Stimulated activated memory B cell treated with anti-CD40 and anti-IgM and Interleukin-4, amounts not matched to agents 10 μg/mL and 1 μg/mL and 100 μg/mL, for 72 hours (primary cell): ENCODE results near the gene AGAP9.
A peak's percentile ranks its signal among the peaks of the same experiment; 100 is the strongest.
"Not testable (repeated sequence)": the region's sequence is repeated elsewhere in the genome, so short reads cannot be mapped to it uniquely, and the experiment has no call there.

Source experiments
- ATAC-seq: fragments of 150-1000 bp; cut with Tn5 transposase; 2 replicates; pipeline ENCODE4 v1.10.0; 2021
- H3K27ac Mint-ChIP-seq: one replicate; pipeline ENCODE4 v1.8.0; 2022; ENCODE audit warnings: mild to moderate bottlenecking, mixed read lengths
- H3K27me3 Mint-ChIP-seq: one replicate; pipeline ENCODE4 v1.8.0; 2022; ENCODE audit warnings: mixed read lengths
- H3K36me3 Mint-ChIP-seq: one replicate; pipeline ENCODE4 v1.8.0; 2022; ENCODE audit warnings: mixed read lengths
- H3K4me1 Mint-ChIP-seq: one replicate; pipeline ENCODE4 v1.8.0; 2022; ENCODE audit warnings: mixed read lengths
- H3K4me3 Mint-ChIP-seq: one replicate; pipeline ENCODE4 v1.8.0; 2022; ENCODE audit warnings: mild to moderate bottlenecking, moderate library complexity, mixed read lengths
- H3K9me3 Mint-ChIP-seq: one replicate; pipeline ENCODE4 v1.8.0; 2022; ENCODE audit warnings: mixed read lengths

AGAP9 gene

GRCh38 chr10:47547286-47547685 is 23.8 kb upstream of the AGAP9 start:
- H3K9me3 Mint-ChIP-seq, H3K4me3 Mint-ChIP-seq, ATAC-seq, H3K27ac Mint-ChIP-seq, H3K27me3 Mint-ChIP-seq, H3K36me3 Mint-ChIP-seq, H3K4me1 Mint-ChIP-seq: not testable (repeated sequence)

- H3K27me3 Mint-ChIP-seq, H3K36me3 Mint-ChIP-seq, ATAC-seq, H3K4me1 Mint-ChIP-seq, H3K27ac Mint-ChIP-seq, H3K4me3 Mint-ChIP-seq, H3K9me3 Mint-ChIP-seq: not testable (repeated sequence)
These were observed 13.0 kb upstream of the AGAP9 start for GRCh38 chr10:47536430-47536829.

GRCh38 chr10:47502313-47502712 is 21.1 kb downstream of the AGAP9 start:
- H3K4me3 Mint-ChIP-seq, H3K4me1 Mint-ChIP-seq, H3K9me3 Mint-ChIP-seq, H3K27me3 Mint-ChIP-seq, H3K27ac Mint-ChIP-seq, H3K36me3 Mint-ChIP-seq, ATAC-seq: not testable (repeated sequence)

- ATAC-seq, result not testable (repeated sequence)
These were observed 29.2 kb downstream of the AGAP9 start for GRCh38 chr10:47494226-47494625.

GRCh38 chr10:47491600-47491999 is 31.8 kb downstream of the AGAP9 start, which contains the start of gene FAM25G:
Gene FAM25G, minus strand, starts transcription at chr10:47491700. Its CDS starts 26 bp downstream, at chr10:47491674.
- H3K4me3 Mint-ChIP-seq, H3K4me1 Mint-ChIP-seq, ATAC-seq, H3K9me3 Mint-ChIP-seq, H3K27me3 Mint-ChIP-seq, H3K36me3 Mint-ChIP-seq, H3K27ac Mint-ChIP-seq: not testable (repeated sequence)

More at GRCh38 chr10:47494226-47494625, 29.2 kb downstream of the AGAP9 start:
- H3K27me3 Mint-ChIP-seq, H3K9me3 Mint-ChIP-seq, H3K27ac Mint-ChIP-seq, H3K4me3 Mint-ChIP-seq, H3K36me3 Mint-ChIP-seq, H3K4me1 Mint-ChIP-seq: not testable (repeated sequence)

GRCh38 chr10:47489630-47490029 is 33.8 kb downstream of the AGAP9 start:
- H3K9me3 Mint-ChIP-seq, H3K4me3 Mint-ChIP-seq, ATAC-seq, H3K27me3 Mint-ChIP-seq, H3K27ac Mint-ChIP-seq, H3K36me3 Mint-ChIP-seq, H3K4me1 Mint-ChIP-seq: not testable (repeated sequence)

- not testable (repeated sequence) for H3K4me3 Mint-ChIP-seq, H3K4me1 Mint-ChIP-seq
These were observed 37.5 kb downstream of the AGAP9 start for GRCh38 chr10:47485943-47486342.

GRCh38 chr10:47484786-47485185 is 38.7 kb downstream of the AGAP9 start:
- H3K27ac Mint-ChIP-seq, H3K9me3 Mint-ChIP-seq, H3K27me3 Mint-ChIP-seq, H3K36me3 Mint-ChIP-seq, ATAC-seq, H3K4me1 Mint-ChIP-seq, H3K4me3 Mint-ChIP-seq: not testable (repeated sequence)

More at GRCh38 chr10:47485943-47486342, 37.5 kb downstream of the AGAP9 start:
- not testable (repeated sequence) for H3K27ac Mint-ChIP-seq, H3K9me3 Mint-ChIP-seq, ATAC-seq, H3K36me3 Mint-ChIP-seq, H3K27me3 Mint-ChIP-seq

GRCh38 chr10:47483923-47484322 is 39.5 kb downstream of the AGAP9 start, which contains the start of gene ANXA8:
Gene ANXA8, minus strand, starts transcription at chr10:47484115. Its CDS starts 182 bp downstream, at chr10:47483933.
- H3K9me3 Mint-ChIP-seq, ATAC-seq, H3K4me1 Mint-ChIP-seq, H3K27ac Mint-ChIP-seq, H3K4me3 Mint-ChIP-seq, H3K27me3 Mint-ChIP-seq, H3K36me3 Mint-ChIP-seq: not testable (repeated sequence)

GRCh38 chr10:47482367-47482766 is 41.1 kb downstream of the AGAP9 start:
- H3K36me3 Mint-ChIP-seq, H3K27me3 Mint-ChIP-seq, H3K4me1 Mint-ChIP-seq, H3K4me3 Mint-ChIP-seq, H3K9me3 Mint-ChIP-seq, H3K27ac Mint-ChIP-seq: not testable (repeated sequence)
- peak; percentile 17 for ATAC-seq

- not testable (repeated sequence) for ATAC-seq, H3K27ac Mint-ChIP-seq, H3K4me1 Mint-ChIP-seq, H3K36me3 Mint-ChIP-seq, H3K9me3 Mint-ChIP-seq, H3K4me3 Mint-ChIP-seq, H3K27me3 Mint-ChIP-seq
These were observed 41.7 kb downstream of the AGAP9 start for GRCh38 chr10:47481768-47482181.

GRCh38 chr10:47481182-47481766 is 42.2 kb downstream of the AGAP9 start:
- not testable (repeated sequence) for H3K27ac Mint-ChIP-seq, H3K9me3 Mint-ChIP-seq, H3K27me3 Mint-ChIP-seq, H3K4me1 Mint-ChIP-seq, H3K4me3 Mint-ChIP-seq, H3K36me3 Mint-ChIP-seq
- peak; percentile 6 for ATAC-seq

GRCh38 chr10:47480133-47480532 is 43.3 kb downstream of the AGAP9 start:
- ATAC-seq, H3K4me1 Mint-ChIP-seq, H3K27me3 Mint-ChIP-seq, H3K27ac Mint-ChIP-seq, H3K4me3 Mint-ChIP-seq, H3K36me3 Mint-ChIP-seq, H3K9me3 Mint-ChIP-seq: not testable (repeated sequence)

- ATAC-seq, result not testable (repeated sequence)
These were observed 45.3 kb downstream of the AGAP9 start for GRCh38 chr10:47478114-47478513.

GRCh38 chr10:47477078-47477477 is 46.4 kb downstream of the AGAP9 start:
- H3K9me3 Mint-ChIP-seq, H3K4me3 Mint-ChIP-seq, H3K27me3 Mint-ChIP-seq, H3K4me1 Mint-ChIP-seq, H3K36me3 Mint-ChIP-seq, H3K27ac Mint-ChIP-seq, ATAC-seq: not testable (repeated sequence)

More at GRCh38 chr10:47478114-47478513, 45.3 kb downstream of the AGAP9 start:
- not testable (repeated sequence) for H3K36me3 Mint-ChIP-seq, H3K27ac Mint-ChIP-seq, H3K27me3 Mint-ChIP-seq, H3K9me3 Mint-ChIP-seq, H3K4me1 Mint-ChIP-seq, H3K4me3 Mint-ChIP-seq

- not testable (repeated sequence) for H3K27ac Mint-ChIP-seq, H3K4me1 Mint-ChIP-seq, ATAC-seq, H3K27me3 Mint-ChIP-seq, H3K9me3 Mint-ChIP-seq, H3K36me3 Mint-ChIP-seq, H3K4me3 Mint-ChIP-seq
These were observed 48.3 kb downstream of the AGAP9 start for GRCh38 chr10:47475101-47475500.

GRCh38 chr10:47473516-47473915 is 49.9 kb downstream of the AGAP9 start:
- not testable (repeated sequence) for ATAC-seq, H3K9me3 Mint-ChIP-seq, H3K27ac Mint-ChIP-seq, H3K4me1 Mint-ChIP-seq, H3K4me3 Mint-ChIP-seq, H3K27me3 Mint-ChIP-seq, H3K36me3 Mint-ChIP-seq
